H9 (cell line): ENCODE measurements around the gene LRRC70. TPM values are rescaled to one million over a fixed set of nuclear protein-coding genes. Genes with fewer than 3 reads are reported as not detected.

Source experiments
- DNase-seq: peaks from one replicate; pipeline ENCODE4 v3.0.0-alpha.2; 2017
- H2AFZ ChIP-seq: one replicate; pipeline ENCODE4 v1.6.1; 2013; ENCODE audit warnings: mild to moderate bottlenecking, low read length, control low read depth, moderate library complexity
- H2AK5ac ChIP-seq: 2 replicates; pipeline ENCODE4 v1.6.1; 2013; ENCODE audit warnings: low read length, control low read depth, mixed read lengths; ENCODE audit not compliant: insufficient read length
- H2BK120ac ChIP-seq: one replicate; pipeline ENCODE4 v1.6.1; 2013; ENCODE audit warnings: low read depth, mild to moderate bottlenecking, low read length, control low read depth, inconsistent platforms; ENCODE audit not compliant: poor library complexity, severe bottlenecking
- H2BK12ac ChIP-seq: 2 replicates; pipeline ENCODE4 v1.6.1; 2013; ENCODE audit warnings: low read length, control low read depth, mixed read lengths, low read depth; ENCODE audit not compliant: insufficient read length
- H2BK15ac ChIP-seq: 2 replicates; pipeline ENCODE4 v1.6.1; 2013; ENCODE audit warnings: low read depth, low read length, control low read depth
- H2BK20ac ChIP-seq: one replicate; pipeline ENCODE4 v1.6.1; 2013; ENCODE audit warnings: low read depth, mild to moderate bottlenecking, low read length, control low read depth, inconsistent platforms; ENCODE audit not compliant: poor library complexity, severe bottlenecking
- H2BK5ac ChIP-seq: 2 replicates; pipeline ENCODE4 v1.6.1; 2013; ENCODE audit warnings: low read length, control low read depth, mixed read lengths; ENCODE audit not compliant: insufficient read length
- H3K14ac ChIP-seq: 2 replicates; pipeline ENCODE4 v1.6.1; 2013; ENCODE audit warnings: low read length, control low read depth; ENCODE audit not compliant: insufficient read depth
- H3K18ac ChIP-seq: 2 replicates; pipeline ENCODE4 v1.6.1; 2013; ENCODE audit warnings: low read depth, mild to moderate bottlenecking, mixed read lengths, low read length, control low read depth; ENCODE audit not compliant: insufficient read length
- H3K23ac ChIP-seq: 2 replicates; pipeline ENCODE4 v1.6.1; 2013; ENCODE audit warnings: low read length, control low read depth, mixed read lengths, low read depth; ENCODE audit not compliant: insufficient read length
- H3K23me2 ChIP-seq: 2 replicates; pipeline ENCODE4 v1.6.1; 2013; ENCODE audit warnings: low read depth, mild to moderate bottlenecking, mixed read lengths, low read length, control low read depth; ENCODE audit not compliant: insufficient read length, poor library complexity, severe bottlenecking
- H3K27ac ChIP-seq: 2 replicates; pipeline ENCODE4 v1.5.1; 2013; ENCODE audit warnings: low read length, control low read depth, mixed read lengths, low read depth; ENCODE audit not compliant: insufficient read length
- H3K27me3 ChIP-seq: 2 replicates; pipeline ENCODE4 v1.6.1; 2013; ENCODE audit warnings: low read length, control low read depth, inconsistent platforms; ENCODE audit not compliant: insufficient read depth
- H3K4ac ChIP-seq: 2 replicates; pipeline ENCODE4 v1.6.1; 2013; ENCODE audit warnings: low read depth, mild to moderate bottlenecking, control low read depth, inconsistent platforms, low read length, moderate library complexity
- H3K4me1 ChIP-seq: 2 replicates; pipeline ENCODE4 v1.6.1; 2013; ENCODE audit warnings: low read length, control low read depth, inconsistent platforms; ENCODE audit not compliant: insufficient read depth
- H3K4me2 ChIP-seq: 2 replicates; pipeline ENCODE4 v1.6.1; 2013; ENCODE audit warnings: low read length, control low read depth, mixed read lengths; ENCODE audit not compliant: insufficient read length, insufficient read depth
- H3K56ac ChIP-seq: 2 replicates; pipeline ENCODE4 v1.6.1; 2013; ENCODE audit warnings: low read depth, mild to moderate bottlenecking, mixed read lengths, low read length, control low read depth; ENCODE audit not compliant: insufficient read length
- H3K79me1 ChIP-seq: 2 replicates; pipeline ENCODE4 v1.6.1; 2013; ENCODE audit warnings: low read depth, mild to moderate bottlenecking, moderate library complexity, low read length, control low read depth, inconsistent platforms; ENCODE audit not compliant: insufficient read depth, poor library complexity, severe bottlenecking
- H3K79me2 ChIP-seq: 2 replicates; pipeline ENCODE4 v1.6.1; 2013; ENCODE audit warnings: low read length, control low read depth, inconsistent platforms; ENCODE audit not compliant: insufficient read depth
- H3K9ac ChIP-seq: 2 replicates; pipeline ENCODE4 v1.6.1; 2013; ENCODE audit warnings: low read length, control low read depth, mixed read lengths; ENCODE audit not compliant: insufficient read length; ENCODE audit errors: extremely low read depth
- H3K9me3 ChIP-seq: one replicate; pipeline ENCODE4 v1.6.1; 2013; ENCODE audit warnings: low read depth, low read length, inconsistent platforms; ENCODE audit not compliant: control insufficient read depth
- H3T11ph ChIP-seq: one replicate; pipeline ENCODE4 v1.6.1; 2013; ENCODE audit warnings: mild to moderate bottlenecking, low read length, control low read depth, inconsistent platforms
- H4K20me1 ChIP-seq: one replicate; pipeline ENCODE4 v1.6.1; 2013; ENCODE audit not compliant: control insufficient read depth, insufficient read length, insufficient read depth
- H4K5ac ChIP-seq: 2 replicates; pipeline ENCODE4 v1.6.1; 2013; ENCODE audit warnings: low read depth, mild to moderate bottlenecking, mixed read lengths, low read length, control low read depth; ENCODE audit not compliant: insufficient read length
- H4K8ac ChIP-seq: replicated peaks from 2 replicates; pipeline ENCODE4 v1.6.1; 2013; ENCODE audit warnings: low read length, control low read depth, mixed read lengths, low read depth; ENCODE audit not compliant: insufficient read length
- H4K91ac ChIP-seq: 2 replicates; pipeline ENCODE4 v1.6.1; 2013; ENCODE audit warnings: low read depth, mild to moderate bottlenecking, moderate library complexity, mixed read lengths, low read length, control low read depth; ENCODE audit not compliant: insufficient read length
- H3K27ac Mint-ChIP-seq, 3 experiments: 2 replicates in 2 of 3; 3 replicates in 1 of 3; pipeline ENCODE4 v1.8.0; 2020 to 2021; ENCODE audit warnings: mixed read lengths in 3 of 3, mild to moderate bottlenecking in 1 of 3, moderate library complexity in 1 of 3
- H3K27me3 Mint-ChIP-seq: 2 replicates; pipeline ENCODE4 v1.8.0; 2021; ENCODE audit warnings: low read depth, mild to moderate bottlenecking, moderate library complexity, mixed read lengths
- H3K36me3 Mint-ChIP-seq, 3 experiments: 2 replicates in 2 of 3; 3 replicates in 1 of 3; pipeline ENCODE4 v1.8.0; 2020 to 2021; ENCODE audit warnings: low read depth in 3 of 3, mixed read lengths in 3 of 3; ENCODE audit not compliant: insufficient read depth in 1 of 3
- H3K4me1 Mint-ChIP-seq, 2 experiments: 2 replicates each; pipeline ENCODE4 v1.8.0; 2020; ENCODE audit warnings: mixed read lengths in 2 of 2
- H3K4me3 Mint-ChIP-seq, 2 experiments: 2 replicates in 1 of 2; 3 replicates in 1 of 2; pipeline ENCODE4 v1.8.0; 2020 to 2021; ENCODE audit warnings: mild to moderate bottlenecking in 2 of 2, mixed read lengths in 2 of 2, moderate library complexity in 1 of 2
- H3K9me3 Mint-ChIP-seq, 2 experiments: 2 replicates in 1 of 2; 3 replicates in 1 of 2; pipeline ENCODE4 v1.8.0; 2020; ENCODE audit warnings: mild to moderate bottlenecking in 2 of 2, mixed read lengths in 2 of 2, moderate library complexity in 1 of 2
- WGBS: extraction: QIAGEN DNeasy Blood & Tissue Kit; methylation state at CpG from one replicate; pipeline ENCODE4 v1.1.7; 2013; ENCODE audit warnings: missing lambda C conversion rate, low lambda C conversion rate, mixed read lengths; ENCODE audit not compliant: insufficient read length; ENCODE audit errors: extremely low coverage; 5-methylcytosine and 5-hydroxymethylcytosine counted together
- total RNA-seq: library from RNA; stranded (reverse); gene quantifications from 2 replicates; pipeline ENCODE4 v1.2.1, GENCODE V29; 2021
- TF ChIP-seq, protein P1 (sequence below): fragments of 200-600 bp; sonication (generic); conservative IDR thresholded peaks from 3 replicates; pipeline ENCODE4 v1.8.0; 2021; ENCODE audit warnings: antibody characterized with exemption, mild to moderate bottlenecking

LRRC70 gene
- total RNA-seq, 1 experiment from 2014 or later, result 1.1 TPM

DNA sequence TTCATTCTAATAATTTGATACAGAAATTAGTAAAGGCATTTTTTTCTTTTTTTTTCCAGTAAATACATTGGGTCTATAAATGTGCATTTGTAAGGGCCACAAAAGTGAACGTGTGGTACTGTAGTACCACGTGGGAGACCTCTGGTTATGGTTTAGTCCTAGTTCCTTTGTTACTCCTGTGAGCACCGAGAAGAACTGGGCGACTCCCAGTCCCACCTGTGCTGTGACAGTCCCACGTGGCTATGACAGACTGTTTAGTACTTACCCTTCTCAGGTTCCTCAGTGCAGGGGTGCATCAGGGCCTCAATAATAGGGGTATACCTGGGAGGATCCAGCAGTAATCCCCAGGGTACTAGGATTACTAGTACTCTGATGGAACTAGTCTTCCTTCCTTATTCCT lies 49.3 kb downstream of the LRRC70 start:
- Histone ChIP-seq H3K9ac (no peak overlapping the region), H3K79me1 (no peaks in the 10 kb centered on the region), H3K23me2 (no peaks in the 10 kb centered on the region), H3K79me2 (no peaks in the 10 kb centered on the region), H2BK20ac (no peak overlapping the region), H3K9me3 (no peaks in the 10 kb centered on the region), H3T11ph (no peak overlapping the region), H3K14ac (no peak overlapping the region), H2AFZ (no peak overlapping the region), H2BK5ac (no peak overlapping the region), H3K23ac (no peak overlapping the region), H4K20me1 (no peaks in the 10 kb centered on the region), H4K91ac (no peak overlapping the region), H3K56ac (no peak overlapping the region), H4K5ac (no peak overlapping the region), H2BK120ac (no peak overlapping the region), H3K27me3 (no peaks in the 10 kb centered on the region), H3K4ac (no peak overlapping the region), H4K8ac (no peak overlapping the region), H2BK15ac (no peak overlapping the region), H2BK12ac (no peak overlapping the region), H2AK5ac (no peak overlapping the region), H3K18ac (no peak overlapping the region), H3K27ac (no peak overlapping the region), H3K4me2 (no peak overlapping the region), H3K4me1 (peaks cover 4% of the 10 kb centered on the region; the same call in 1 of the 2 replicates)
- Mint-ChIP-seq H3K4me1 (peaks cover 21 to 31% of the 10 kb centered on the region in 2 experiments), H3K36me3 (peaks cover 0 to 5% (median 5%) of the 10 kb centered on the region in 3 experiments; a peak in 5 of 7 replicates), H3K9me3 (no peaks in the 10 kb centered on the region), H3K27ac (peak overlapping the region in 1 of 3 experiments; percentile 48; a peak in 1 of 7 replicates), H3K27me3 (no peaks in the 10 kb centered on the region), H3K4me3 (no peak overlapping the region)
- TF ChIP-seq, protein P1, sequence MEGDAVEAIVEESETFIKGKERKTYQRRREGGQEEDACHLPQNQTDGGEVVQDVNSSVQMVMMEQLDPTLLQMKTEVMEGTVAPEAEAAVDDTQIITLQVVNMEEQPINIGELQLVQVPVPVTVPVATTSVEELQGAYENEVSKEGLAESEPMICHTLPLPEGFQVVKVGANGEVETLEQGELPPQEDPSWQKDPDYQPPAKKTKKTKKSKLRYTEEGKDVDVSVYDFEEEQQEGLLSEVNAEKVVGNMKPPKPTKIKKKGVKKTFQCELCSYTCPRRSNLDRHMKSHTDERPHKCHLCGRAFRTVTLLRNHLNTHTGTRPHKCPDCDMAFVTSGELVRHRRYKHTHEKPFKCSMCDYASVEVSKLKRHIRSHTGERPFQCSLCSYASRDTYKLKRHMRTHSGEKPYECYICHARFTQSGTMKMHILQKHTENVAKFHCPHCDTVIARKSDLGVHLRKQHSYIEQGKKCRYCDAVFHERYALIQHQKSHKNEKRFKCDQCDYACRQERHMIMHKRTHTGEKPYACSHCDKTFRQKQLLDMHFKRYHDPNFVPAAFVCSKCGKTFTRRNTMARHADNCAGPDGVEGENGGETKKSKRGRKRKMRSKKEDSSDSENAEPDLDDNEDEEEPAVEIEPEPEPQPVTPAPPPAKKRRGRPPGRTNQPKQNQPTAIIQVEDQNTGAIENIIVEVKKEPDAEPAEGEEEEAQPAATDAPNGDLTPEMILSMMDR, result no peak
- DNase-seq, result no peak
- no CpG with 5 or more reads among the region's 5 CpGs for WGBS

Other genes starting within 250 kb of the LRRC70 start
- 35.5 and 36.0 TPM in 2 replicates for gene DIMT1, start 174.9 kb upstream of the LRRC70 start, total RNA-seq
- 59.5 and 63.0 TPM in 2 replicates for gene IPO11, start 166.1 kb upstream of the LRRC70 start, total RNA-seq